MCF 10A (cell line): ENCODE results near the gene CEP63. TPM values are rescaled to one million over a fixed set of nuclear protein-coding genes. Genes with fewer than 3 reads are reported as not detected.

Experiments used
- BruUV-seq: library from RNA; stranded (reverse); fragments of 400-500 nt; replicated peaks from 2 replicates; lab custom pipeline; 2021; lab: Mats Ljungman, UMichigan
- CTCF ChIA-PET: fragments of 300-600 bp; sonication (Branson Sonifier 250); formaldehyde crosslinking; extraction: SDS; loops from one replicate; lab custom pipeline; 2021; ENCODE audit warnings: antibody characterized with exemption, inconsistent platforms; lab: Yijun Ruan, JAX
- POLR2A ChIA-PET: fragments of 300-600, 350-650 bp; sonication (Branson Sonifier 250); formaldehyde crosslinking; extraction: SDS; loops from one replicate; lab custom pipeline; 2020; ENCODE audit warnings: antibody characterized with exemption, inconsistent platforms; lab: Yijun Ruan, JAX
- DNase-seq: peaks from one replicate; pipeline ENCODE4 v3.0.0-alpha.2; 2018; ENCODE audit not compliant: unreplicated experiment
- H3K27ac Mint-ChIP-seq: one replicate; pipeline ENCODE4 v1.8.0; 2022; ENCODE audit warnings: mild to moderate bottlenecking, low read depth, mixed read lengths; ENCODE audit not compliant: unreplicated experiment
- H3K27me3 Mint-ChIP-seq: one replicate; pipeline ENCODE4 v1.8.0; 2022; ENCODE audit warnings: mixed read lengths; ENCODE audit not compliant: insufficient read depth, unreplicated experiment
- H3K36me3 Mint-ChIP-seq: one replicate; pipeline ENCODE4 v1.8.0; 2022; ENCODE audit warnings: mild to moderate bottlenecking, moderate library complexity, mixed read lengths; ENCODE audit not compliant: insufficient read depth, unreplicated experiment
- H3K4me1 Mint-ChIP-seq: one replicate; pipeline ENCODE4 v1.8.0; 2022; ENCODE audit warnings: mixed read lengths; ENCODE audit not compliant: insufficient read depth, unreplicated experiment
- H3K4me3 Mint-ChIP-seq: one replicate; pipeline ENCODE4 v1.8.0; 2022; ENCODE audit warnings: mild to moderate bottlenecking, moderate library complexity, mixed read lengths; ENCODE audit not compliant: unreplicated experiment
- H3K9me3 Mint-ChIP-seq: one replicate; pipeline ENCODE4 v1.8.0; 2022; ENCODE audit warnings: mixed read lengths; ENCODE audit not compliant: unreplicated experiment
- CTCF ChIP-seq: fragments of 200-600 bp; IDR thresholded peaks from one replicate; pipeline ENCODE4 v1.8.0; 2022; ENCODE audit warnings: antibody characterized with exemption, mild to moderate bottlenecking; ENCODE audit not compliant: unreplicated experiment
- intact Hi-C: fragments of 100-400 bp; cut with micrococcal nuclease; formaldehyde crosslinking; loops from 2 replicates; pipeline ENCODE4 v1.14.1; 2022
- total RNA-seq: library from RNA; stranded (reverse); gene quantifications from 2 replicates; pipeline ENCODE4 v1.2.3, GENCODE V29; 2022

The CEP63 gene
- total RNA-seq, 1 experiment from 2014 or later: 40.0 TPM

GRCh38 chr3:134533493-134533892 lies 47.6 kb downstream of the CEP63 start:
- H3K27ac Mint-ChIP-seq: no peak overlapping the region
- BruUV-seq: no TSS peak
- H3K27me3 Mint-ChIP-seq: no peaks in the 10 kb centered on the region
- no peak for DNase-seq
- no peaks in the 10 kb centered on the region for H3K9me3 Mint-ChIP-seq
- no peak for TF ChIP-seq CTCF
- H3K4me3 Mint-ChIP-seq: no peak overlapping the region
- intact Hi-C loops: no loop called here
- no peaks in the 10 kb centered on the region for H3K4me1 Mint-ChIP-seq
- CTCF ChIA-PET: interaction anchor here (0.6 to 1.3 kb wide), 3 partner anchors 137 to 1251 kb away, joined by 3 read pairs; no protein-coding TSS in a partner anchor
- POLR2A ChIA-PET: no interaction called here
- peaks cover 15% of the 10 kb centered on the region for H3K36me3 Mint-ChIP-seq

- no peak for DNase-seq
- no TSS peak for BruUV-seq
- Mint-ChIP-seq H3K27me3 (no peaks in the 10 kb centered on the region), H3K36me3 (peaks cover 15% of the 10 kb centered on the region), H3K9me3 (no peaks in the 10 kb centered on the region), H3K27ac (no peak overlapping the region), H3K4me1 (no peaks in the 10 kb centered on the region), H3K4me3 (no peak overlapping the region)
- intact Hi-C loops: no loop called here
- TF ChIP-seq CTCF: no peak
- ChIA-PET CTCF (interaction anchor here (0.7 kb wide), 1 partner anchor 33 kb away, joined by 3 read pairs; no protein-coding TSS in a partner anchor), POLR2A (interaction anchor here (0.5 kb wide), 1 partner anchor 161 kb away, joined by 5 read pairs; the partner anchor contains the start of gene AMOTL2)
Observed at GRCh38 chr3:134535186-134535970, 49.5 kb downstream of the CEP63 start.

- no peak for DNase-seq
- Mint-ChIP-seq H3K27me3 (no peaks in the 10 kb centered on the region), H3K27ac (no peak overlapping the region), H3K4me1 (no peaks in the 10 kb centered on the region), H3K9me3 (no peaks in the 10 kb centered on the region), H3K4me3 (no peak overlapping the region), H3K36me3 (peaks cover 25% of the 10 kb centered on the region)
- ChIA-PET CTCF (interaction anchor here (1.8 kb wide), 1 partner anchor 64 kb away, joined by 5 read pairs; no protein-coding TSS in a partner anchor), POLR2A (no interaction called here)
- intact Hi-C loops: no loop called here
- BruUV-seq: no TSS peak
- TF ChIP-seq CTCF: no peak
Observed at GRCh38 chr3:134536781-134537180, 50.9 kb downstream of the CEP63 start.

GRCh38 chr3:134542287-134542958 lies 56.6 kb downstream of the CEP63 start:
- POLR2A ChIA-PET: no interaction called here
- TF ChIP-seq CTCF: no peak

More at GRCh38 chr3:134542287-134542958, 56.6 kb downstream of the CEP63 start:
- no peaks in the 10 kb centered on the region for H3K27me3 Mint-ChIP-seq
- intact Hi-C loops: no loop called here
- H3K4me3 Mint-ChIP-seq: no peak overlapping the region
- H3K36me3 Mint-ChIP-seq: peaks cover 41% of the 10 kb centered on the region
- CTCF ChIA-PET: no interaction called here
- BruUV-seq: no TSS peak
- H3K27ac Mint-ChIP-seq: no peak overlapping the region
- no peaks in the 10 kb centered on the region for H3K9me3 Mint-ChIP-seq
- no peak for DNase-seq
- H3K4me1 Mint-ChIP-seq: no peaks in the 10 kb centered on the region
